EL (cell line): ENCODE results near the gene PIMREG.
A peak's percentile ranks its signal among the peaks of the same experiment; 100 is the strongest.

ENCODE experiments used
- DNase-seq: peaks from one replicate; pipeline ENCODE4 v3.0.0-alpha.2; 2016

PIMREG gene, protein sequence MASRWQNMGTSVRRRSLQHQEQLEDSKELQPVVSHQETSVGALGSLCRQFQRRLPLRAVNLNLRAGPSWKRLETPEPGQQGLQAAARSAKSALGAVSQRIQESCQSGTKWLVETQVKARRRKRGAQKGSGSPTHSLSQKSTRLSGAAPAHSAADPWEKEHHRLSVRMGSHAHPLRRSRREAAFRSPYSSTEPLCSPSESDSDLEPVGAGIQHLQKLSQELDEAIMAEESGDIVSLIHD

GRCh38 chr17:6443692-6444570 is at the start of gene PIMREG:
Gene PIMREG, plus strand, starts transcription at chr17:6444455. Its CDS starts 656 bp downstream, at chr17:6445111.
- DNase-seq: peak; percentile 96

GRCh38 chr17:6398955-6399354 is 45.3 kb upstream of the PIMREG start:
- DNase-seq: no peak

- no peak for DNase-seq
Observed at GRCh38 chr17:6402258-6402657, 42.0 kb upstream of the PIMREG start.

- no peak for DNase-seq
Observed at GRCh38 chr17:6408276-6408675, 36.0 kb upstream of the PIMREG start.

GRCh38 chr17:6408735-6409134 is 35.5 kb upstream of the PIMREG start:
- no peak for DNase-seq

GRCh38 chr17:6413065-6413464 is 31.2 kb upstream of the PIMREG start:
- peak; percentile 40 for DNase-seq

DNA sequence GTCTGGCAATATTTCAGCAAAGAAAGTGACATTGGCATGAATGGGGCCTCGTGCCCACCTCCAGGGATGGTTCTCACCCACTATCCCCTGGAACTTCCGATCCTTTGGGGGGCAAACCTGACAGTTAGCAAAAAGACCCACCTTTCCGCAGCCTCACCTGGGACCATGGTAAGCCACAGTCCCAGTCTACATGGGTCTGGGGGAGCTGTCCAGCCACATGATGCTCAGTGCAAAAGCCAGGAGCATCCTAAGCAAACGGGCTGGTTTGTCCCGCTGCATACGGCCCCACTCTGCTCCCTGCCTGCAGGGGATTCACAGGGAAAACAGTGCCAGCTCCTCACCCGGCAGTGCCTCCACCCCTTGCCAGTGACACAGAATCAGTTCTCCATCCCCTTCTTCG is 28.6 kb upstream of the PIMREG start:
- DNase-seq: no peak

GRCh38 chr17:6420173-6420641 is 24.0 kb upstream of the PIMREG start:
- DNase-seq: no peak

GRCh38 chr17:6421700-6422604 is 22.3 kb upstream of the PIMREG start:
- peak; percentile 75 for DNase-seq

DNA sequence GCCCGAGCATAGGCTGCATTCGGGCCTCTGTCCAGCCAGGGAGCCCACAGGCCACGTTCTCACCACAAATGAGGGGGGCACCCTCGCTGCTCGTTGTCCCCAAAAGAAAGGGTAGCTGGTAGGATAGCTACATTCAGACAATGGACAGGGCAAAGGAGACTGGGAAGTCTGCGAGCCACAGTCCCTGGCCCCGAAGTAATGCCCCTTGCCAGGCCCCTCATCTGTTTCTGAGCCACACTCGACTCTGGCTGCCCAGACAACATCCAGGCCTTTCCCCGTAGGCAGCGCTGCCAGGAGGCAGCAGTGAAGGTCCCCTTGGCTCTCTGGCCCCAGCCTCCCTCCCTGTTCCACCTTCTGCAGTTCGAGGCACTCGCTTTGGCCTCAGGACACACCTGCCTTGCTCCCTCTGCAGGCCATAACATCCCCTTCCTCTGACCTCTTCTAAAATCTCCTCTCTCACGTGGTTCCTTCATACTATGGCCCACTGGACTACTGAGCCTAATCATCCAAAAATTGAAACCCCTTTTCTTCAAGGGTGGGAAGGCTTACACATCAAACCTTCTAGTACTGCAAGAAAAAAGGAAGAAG is 21.5 kb upstream of the PIMREG start:
- DNase-seq: no peak

GRCh38 chr17:6423931-6424330 is 20.3 kb upstream of the PIMREG start:
- no peak for DNase-seq

DNA sequence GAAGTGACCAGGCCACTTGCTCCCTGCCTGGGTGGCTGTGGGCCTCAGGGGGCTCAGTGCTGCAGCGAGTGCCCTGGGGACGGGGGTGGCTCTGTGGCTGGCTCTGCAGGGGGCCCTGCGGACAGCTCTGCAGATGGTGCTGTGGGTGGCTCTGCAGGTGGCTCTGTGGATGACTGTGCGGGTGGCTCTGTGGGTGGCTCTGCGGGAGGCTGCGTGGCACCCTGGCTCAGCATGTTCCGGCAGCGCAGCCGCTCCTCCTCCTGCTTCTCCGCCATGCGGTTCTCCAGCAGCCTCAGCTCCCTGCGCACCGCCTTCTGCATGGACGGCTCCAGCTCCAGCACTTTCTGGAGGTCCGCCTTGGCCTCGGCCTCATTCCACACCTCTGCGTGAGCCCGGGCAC is 18.8 kb upstream of the PIMREG start:
- DNase-seq: no peak

GRCh38 chr17:6426356-6427101 is 17.7 kb upstream of the PIMREG start:
- DNase-seq: no peak

GRCh38 chr17:6427279-6427781 is 16.9 kb upstream of the PIMREG start:
- peak; percentile 42 for DNase-seq

- DNase-seq: no peak
Observed at GRCh38 chr17:6428207-6428965, 15.9 kb upstream of the PIMREG start.

- no peak for DNase-seq
Observed at GRCh38 chr17:6429266-6429665, 15.0 kb upstream of the PIMREG start.

DNA sequence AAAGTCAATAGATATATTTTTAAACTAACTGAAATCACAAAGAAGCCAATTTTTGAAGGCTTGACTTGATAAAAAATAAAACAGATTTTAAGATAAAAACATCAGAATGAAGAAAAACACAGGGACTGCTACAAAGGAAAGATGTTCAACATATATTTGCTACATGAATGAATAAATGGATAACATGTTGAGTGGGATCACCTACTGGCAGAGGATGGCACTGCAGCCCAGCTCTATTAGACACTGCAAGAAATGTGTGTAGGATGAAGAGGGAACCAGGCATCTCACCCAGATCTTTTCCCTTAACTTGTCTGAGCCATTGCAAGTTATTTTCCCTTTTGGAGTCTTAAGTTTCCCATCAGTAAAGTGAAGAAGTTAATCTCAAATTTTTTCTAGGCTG is 13.5 kb upstream of the PIMREG start:
- no peak for DNase-seq

DNA sequence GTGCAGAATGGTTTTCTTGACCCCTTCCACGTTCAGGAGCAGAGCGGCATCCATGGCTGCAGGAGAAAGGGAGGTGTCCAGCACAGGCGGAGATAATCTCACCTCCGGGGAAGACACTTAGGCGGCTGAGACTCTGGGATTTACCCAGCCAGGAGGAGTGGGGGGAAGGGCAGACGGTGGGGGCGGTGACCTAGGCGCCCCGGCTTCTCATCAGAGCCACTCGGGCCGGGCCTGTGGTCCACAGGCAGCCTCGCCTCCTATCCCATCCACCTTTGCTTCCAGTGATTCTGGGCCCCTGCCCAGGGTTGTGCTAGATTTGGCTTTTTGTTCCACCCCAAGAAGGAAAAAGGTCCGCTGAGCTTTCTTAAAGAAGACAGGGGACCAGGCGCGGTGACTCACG is 9.2 kb upstream of the PIMREG start, which contains the start of gene AIPL1:
AIPL1 (minus strand) TSS at position 71 of the 400 bp plus-strand sequence; CDS start at position 54, 17 bp downstream.
- DNase-seq: no peak

DNA sequence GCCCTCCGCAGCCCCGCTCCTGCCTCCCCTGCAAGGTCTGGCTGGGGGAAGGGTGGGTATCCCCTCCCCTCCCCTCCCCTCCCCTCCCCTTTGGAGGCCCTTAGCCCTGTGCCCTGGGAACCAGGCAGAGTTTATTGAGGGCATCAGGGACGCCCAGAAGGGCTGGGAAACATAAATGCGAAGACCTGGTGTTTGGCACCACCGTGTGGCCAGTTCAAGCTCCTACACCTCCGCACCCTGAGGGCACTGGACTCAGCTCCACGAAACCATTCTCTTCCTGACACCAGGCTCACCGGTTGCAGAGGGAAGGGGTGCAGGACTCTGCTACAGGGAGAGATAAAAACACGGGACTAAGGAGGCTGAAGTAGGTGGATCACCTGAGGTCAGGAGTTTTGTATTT is 8.3 kb upstream of the PIMREG start:
- DNase-seq: peak; percentile 71

DNA sequence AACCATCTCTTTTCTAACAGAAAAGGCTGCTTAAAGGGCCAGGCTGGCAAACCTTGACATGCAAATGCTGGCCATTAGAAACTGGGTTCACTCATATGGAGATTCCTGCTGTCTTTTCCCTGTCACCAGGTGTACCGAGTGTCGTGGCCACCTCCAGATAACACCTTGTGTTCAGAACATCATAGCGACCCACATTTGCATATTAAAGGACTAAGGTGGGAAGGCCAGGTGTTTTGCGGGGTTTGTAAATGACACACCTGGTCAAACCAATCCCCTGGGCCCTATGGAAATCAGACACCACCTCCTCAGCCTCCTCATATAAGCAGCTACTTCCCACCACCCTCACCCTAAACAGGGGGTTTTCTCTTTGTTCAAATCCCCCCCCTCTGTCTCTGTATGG is 6.8 kb upstream of the PIMREG start:
- no peak for DNase-seq

GRCh38 chr17:6437956-6438355 is 6.3 kb upstream of the PIMREG start:
- no peak for DNase-seq
